GM12878 (cell line): ENCODE measurements around the gene STAMBP. TPM values are rescaled to one million over a fixed set of nuclear protein-coding genes. Genes with fewer than 3 reads are reported as not detected.

Source experiments
- ATAC-seq: fragments of 200-7000 bp; cut with Tn5 transposase; 3 replicates; pipeline ENCODE4 v1.9.1; 2020; ENCODE audit warnings: mild to moderate bottlenecking, moderate library complexity
- BruUV-seq: library from RNA; stranded (reverse); fragments of 400-500 nt; replicated peaks from 2 replicates; lab custom pipeline; 2021; lab: Mats Ljungman, UMichigan
- CTCF ChIA-PET: fragments of 300-600 bp; sonication (Branson Sonifier 250); formaldehyde crosslinking; extraction: SDS; loops from one replicate; lab custom pipeline; 2021; ENCODE audit warnings: inconsistent platforms; lab: Yijun Ruan, JAX
- POLR2A ChIA-PET: fragments of 350-600 bp; formaldehyde crosslinking; extraction: SDS; loops from one replicate; lab custom pipeline; 2021; ENCODE audit warnings: inconsistent platforms; lab: Charles Lee
- RAD21 ChIA-PET: fragments of 300-600 bp; sonication (Branson Sonifier 250); formaldehyde crosslinking; loops from one replicate; lab custom pipeline; 2023; ENCODE audit warnings: antibody characterized with exemption; ENCODE audit not compliant: unreplicated experiment; lab: Charles Lee
- SMC1A ChIA-PET: fragments of 300-600 bp; sonication (Branson Sonifier 250); formaldehyde crosslinking; loops from one replicate; lab custom pipeline; 2023; ENCODE audit not compliant: unreplicated experiment, uncharacterized antibody; lab: Charles Lee
- DNase-seq: peaks from one replicate; pipeline ENCODE4 v3.0.0-alpha.2; 2011; ENCODE audit warnings: low read depth, low spot score
- FAIRE-seq: peaks from 3 replicates; lab custom pipeline; 2011; peaks lifted over from hg19 to GRCh38; lab: Jason Lieb, UNC
- H2AFZ ChIP-seq: 2 replicates; pipeline ENCODE4 v1.6.0; 2011; ENCODE audit warnings: low read depth, low read length, control low read depth; ENCODE audit not compliant: control insufficient read depth
- H3K27ac ChIP-seq: 2 replicates; pipeline ENCODE4 v1.5.1; 2011; ENCODE audit warnings: control low read depth; ENCODE audit not compliant: control insufficient read depth, insufficient read depth
- H3K27me3 ChIP-seq, 2 experiments: replicated peaks in 1 of 2; 2 replicates each; pipeline versions ENCODE4 v1.6.0 to v1.6.1; 2011; ENCODE audit warnings: low read length in 1 of 2; ENCODE audit not compliant: control insufficient read depth in 2 of 2, insufficient read depth in 2 of 2
- H3K36me3 ChIP-seq, 2 experiments: 2 replicates each; pipeline ENCODE4 v1.5.1; 2011; ENCODE audit warnings: low read length in 1 of 2; ENCODE audit not compliant: control insufficient read depth in 2 of 2, insufficient read depth in 2 of 2
- H3K4me1 ChIP-seq: 2 replicates; pipeline ENCODE4 v1.6.1; 2011; ENCODE audit warnings: mild to moderate bottlenecking, low read length, moderate library complexity, mixed read lengths; ENCODE audit not compliant: control insufficient read depth, insufficient read depth
- H3K4me2 ChIP-seq: 2 replicates; pipeline ENCODE4 v1.6.0; 2011; ENCODE audit warnings: control low read depth; ENCODE audit not compliant: control insufficient read depth, insufficient read depth
- H3K4me3 ChIP-seq: fragments of 200-600 bp; sonication (generic); 2 replicates; pipeline ENCODE4 v1.5.1; 2016
- H3K79me2 ChIP-seq: 2 replicates; pipeline ENCODE4 v1.6.0; 2011; ENCODE audit warnings: low read length; ENCODE audit not compliant: control insufficient read depth, insufficient read depth
- H3K9ac ChIP-seq: 2 replicates; pipeline ENCODE4 v1.8.0; 2011; ENCODE audit warnings: low read length, control low read depth, mixed read lengths; ENCODE audit not compliant: control insufficient read depth, insufficient read depth
- H3K9me3 ChIP-seq: replicated peaks from 3 replicates; pipeline ENCODE4 v1.5.1; 2011; ENCODE audit warnings: mild to moderate bottlenecking, low read length; ENCODE audit not compliant: control insufficient read depth, insufficient read depth
- H4K20me1 ChIP-seq: 2 replicates; pipeline ENCODE4 v1.6.0; 2011; ENCODE audit not compliant: control insufficient read depth, insufficient read depth
- CTCF ChIP-seq, 3 experiments: IDR thresholded peaks in 2 of 3; conservative IDR thresholded peaks in 1 of 3; 2 replicates each; pipeline ENCODE4 v1.5.1; 2011; ENCODE audit warnings: low read depth in 3 of 3, low read length in 3 of 3, mild to moderate bottlenecking in 3 of 3, control low read depth in 2 of 3, moderate library complexity in 2 of 3, inconsistent platforms in 1 of 3, mixed read lengths in 1 of 3; ENCODE audit not compliant: control insufficient read depth in 2 of 3, insufficient read depth in 1 of 3; ENCODE audit errors: extremely low read depth in 1 of 3
- MAX ChIP-seq: IDR thresholded peaks from 2 replicates; pipeline ENCODE4 v1.6.1; 2012; ENCODE audit warnings: low read depth, low read length, improper control_type of control experiment
- NFXL1 ChIP-seq: fragments of 450-650 bp; IDR thresholded peaks from 2 replicates; pipeline ENCODE4 v1.6.1; 2017; ENCODE audit warnings: antibody characterized with exemption, mild to moderate bottlenecking, borderline replicate concordance
- PAX8 ChIP-seq: fragments of 450-650 bp; IDR thresholded peaks from 2 replicates; pipeline ENCODE4 v1.6.1; 2017; ENCODE audit warnings: mild to moderate bottlenecking, moderate library complexity
- POLR2A ChIP-seq: IDR thresholded peaks from 2 replicates; pipeline ENCODE4 v1.6.1; 2011; ENCODE audit warnings: low read depth, mild to moderate bottlenecking, low read length
- POLR2AphosphoS2 ChIP-seq: IDR thresholded peaks from 2 replicates; pipeline ENCODE4 v1.6.1; 2011; ENCODE audit warnings: low read depth, mild to moderate bottlenecking, low read length, improper control_type of control experiment, moderate library complexity
- RAD21 ChIP-seq: IDR thresholded peaks from 2 replicates; pipeline ENCODE4 v1.6.1; 2011; ENCODE audit warnings: mild to moderate bottlenecking, low read depth, low read length, moderate library complexity; ENCODE audit not compliant: insufficient read depth
- RAD51 ChIP-seq: fragments of 450-650 bp; IDR thresholded peaks from 2 replicates; pipeline ENCODE4 v1.6.1; 2016; ENCODE audit warnings: moderate library complexity, mild to moderate bottlenecking, inconsistent platforms
- TCF12 ChIP-seq: IDR thresholded peaks from 2 replicates; pipeline ENCODE4 v1.6.1; 2011; ENCODE audit warnings: low read depth, mild to moderate bottlenecking, low read length
- ZZZ3 ChIP-seq: IDR thresholded peaks from 2 replicates; pipeline ENCODE4 v1.6.1; 2011; ENCODE audit warnings: low read depth; ENCODE audit not compliant: control insufficient read depth, insufficient read length
- in situ Hi-C: fragments of 300-500 bp; cut with MboI; formaldehyde crosslinking; loops from 9 replicates; pipeline ENCODE4 v1.14.3; 2018; ENCODE audit warnings: mixed read lengths
- intact Hi-C: fragments of 100-400 bp; cut with micrococcal nuclease; formaldehyde crosslinking; loops from one replicate; pipeline ENCODE4 v1.14.2; 2022; ENCODE audit not compliant: unreplicated experiment
- polyA plus RNA-seq, 11 experiments: library from polyadenylated mRNA; depleted of rRNA in 4 of 11; unstranded in 6 of 11; stranded (reverse) in 5 of 11; fragments of >200 nt; fragmentation: Nextera tagmentation in 4 of 11; fragmentation: Illumina TruSeq in 1 of 11; extraction: Ambion mirVana in 4 of 11; extraction: Trizol in 1 of 11; gene quantifications; 1 replicate in 1 of 11; 2 replicates in 10 of 11; pipeline versions ENCODE4 v1.2.1 to v1.2.3, GENCODE V29; 2011 to 2016; ENCODE audit warnings: inconsistent platforms in 2 of 11, missing spikeins in 2 of 11, low read depth in 1 of 11
- total RNA-seq, 4 experiments: library from RNA; depleted of rRNA in 3 of 4; stranded (reverse); fragments of >200 nt in 3 of 4; fragmentation: Illumina TruSeq in 1 of 4; extraction: Trizol in 1 of 4; gene quantifications; 2 replicates each; pipeline versions ENCODE4 v1.2.1 to v1.2.3, GENCODE V29; 2013 to 2021

STAMBP gene
- total and polyA plus RNA-seq, 10 of the 15 experiments (the other 5 are each of a cell fraction or from before 2014, with no cell fraction given): 38.9 to 84.1 (median 69.7) TPM

GRCh38 chr2:73855526-73855925 lies 26.8 kb downstream of the STAMBP start (continued):
- TF ChIP-seq CTCF (IDR thresholded peaks at IDR 0.05 in 2 of 3, conservative IDR thresholded peaks at IDR 0.05 in 1 of 3; ENCODE audit: control insufficient read depth in 2 of 3, extremely low read depth in 1 of 3, insufficient read depth in 1 of 3, low read depth in 3 of 3, low read length in 3 of 3) (no peak), TCF12 (no peak), ZZZ3 (no peak)

- H3K27ac ChIP-seq: no peak overlapping the region
- no peaks in the 10 kb centered on the region for H4K20me1 ChIP-seq
- no peak overlapping the region for H3K4me2 ChIP-seq
- ChIA-PET RAD21 (no interaction called here), SMC1A (interaction anchor here (1.7 kb wide), 1 partner anchor 33 kb away, joined by 4 read pairs; no protein-coding TSS in a partner anchor), CTCF (no interaction called here), POLR2A (no interaction called here)
- intact Hi-C loops (no loop called here), in situ Hi-C loops (no loop called here)
- no peak overlapping the region for H3K9ac ChIP-seq
- no peaks in the 10 kb centered on the region for H3K4me1 ChIP-seq
- H3K27me3 ChIP-seq: no peaks in the 10 kb centered on the region
- H2AFZ ChIP-seq: no peak overlapping the region
- BruUV-seq: no TSS peak
- peaks cover 7 to 33% of the 10 kb centered on the region in 2 experiments for H3K36me3 ChIP-seq
- TF ChIP-seq POLR2AphosphoS2 (no peak), POLR2A (no peak), MAX (no peak), PAX8 (no peak), RAD51 (no peak), NFXL1 (no peak), RAD21 (no peak)
- DNase-seq: no peak
- no peaks in the 10 kb centered on the region for H3K79me2 ChIP-seq
- no peaks in the 10 kb centered on the region for H3K9me3 ChIP-seq
- FAIRE-seq: peak; percentile 66
- no peak overlapping the region for H3K4me3 ChIP-seq
- no peak for ATAC-seq
These were observed 27.5 kb downstream of the STAMBP start for GRCh38 chr2:73856214-73856613.
